HepG2 (cell line): ENCODE measurements around the gene A3GALT2. TPM values are rescaled to one million over a fixed set of nuclear protein-coding genes. Genes with fewer than 3 reads are reported as not detected.

ENCODE experiments used
- ATF7 ChIP-seq, 2 experiments: fragments of 450-650 bp in 1 of 2; sonication (generic) in 1 of 2; formaldehyde crosslinking in 1 of 2; IDR thresholded peaks; 2 replicates each; pipeline versions ENCODE4 v1.4.0 to v1.6.1; 2016 to 2020; ENCODE audit warnings: antibody characterized with exemption in 1 of 2, mild to moderate bottlenecking in 1 of 2, missing genetic modification reagents in 1 of 2
- HES4 ChIP-seq: sonication (generic); formaldehyde crosslinking; IDR thresholded peaks from 2 replicates; pipeline ENCODE4 v1.9.0; 2021; ENCODE audit warnings: mild to moderate bottlenecking, missing genetic modification reagents, borderline replicate concordance
- KDM1A ChIP-seq: IDR thresholded peaks from 2 replicates; pipeline ENCODE4 v1.6.1; 2016; ENCODE audit warnings: missing compliant biosample characterization
- MED13 ChIP-seq: sonication (generic); formaldehyde crosslinking; IDR thresholded peaks from 2 replicates; pipeline ENCODE4 v1.5.0; 2020; ENCODE audit warnings: missing genetic modification reagents
- MTA3 ChIP-seq: sonication (generic); formaldehyde crosslinking; IDR thresholded peaks from 2 replicates; pipeline ENCODE4 v1.4.0; 2020; ENCODE audit warnings: missing genetic modification reagents
- MYNN ChIP-seq: sonication (generic); formaldehyde crosslinking; IDR thresholded peaks from 2 replicates; pipeline ENCODE4 v1.4.0; 2020; ENCODE audit warnings: mild to moderate bottlenecking, low read depth, missing genetic modification reagents
- PAF1 ChIP-seq: IDR thresholded peaks from 2 replicates; pipeline ENCODE4 v1.6.1; 2016; ENCODE audit warnings: missing genetic modification reagents, missing compliant biosample characterization
- SMC3 ChIP-seq: IDR thresholded peaks from 2 replicates; pipeline ENCODE4 v1.6.1; 2011; ENCODE audit warnings: low read length, improper control_type of control experiment
- TCF7 ChIP-seq: sonication (generic); IDR thresholded peaks from 2 replicates; pipeline ENCODE4 v1.6.1; 2016; ENCODE audit warnings: antibody characterized with exemption, low read depth
- TMF1 ChIP-seq: sonication (generic); formaldehyde crosslinking; IDR thresholded peaks from 2 replicates; pipeline ENCODE4 v1.8.1; 2022; ENCODE audit warnings: low read depth, missing genetic modification reagents
- XRCC5 ChIP-seq: fragments of 200-400 bp; formaldehyde crosslinking; optimal IDR thresholded peaks from 2 replicates; pipeline ENCODE3; 2017; ENCODE audit warnings: mild to moderate bottlenecking, low read length
- ZFX ChIP-seq: sonication (generic); formaldehyde crosslinking; IDR thresholded peaks from 2 replicates; pipeline ENCODE4 v1.4.0; 2020; ENCODE audit warnings: mild to moderate bottlenecking, low read depth, missing genetic modification reagents, moderate library complexity
- ZNF253 ChIP-seq: sonication (generic); formaldehyde crosslinking; IDR thresholded peaks from 2 replicates; pipeline ENCODE4 v1.8.0; 2022; ENCODE audit warnings: mild to moderate bottlenecking, missing genetic modification reagents, borderline replicate concordance
- ZNF317 ChIP-seq: sonication (generic); formaldehyde crosslinking; IDR thresholded peaks from 2 replicates; pipeline ENCODE4 v1.5.0; 2020; ENCODE audit warnings: mild to moderate bottlenecking, missing genetic modification reagents
- ZNF382 ChIP-seq: sonication (generic); formaldehyde crosslinking; IDR thresholded peaks from 2 replicates; pipeline ENCODE4 v1.5.0; 2020; ENCODE audit warnings: missing genetic modification reagents, mild to moderate bottlenecking, borderline replicate concordance
- ZNF510 ChIP-seq: sonication (generic); formaldehyde crosslinking; IDR thresholded peaks from 2 replicates; pipeline ENCODE4 v1.4.0; 2020; ENCODE audit warnings: low read depth, mild to moderate bottlenecking, missing genetic modification reagents
- ZNF569 ChIP-seq: sonication (generic); formaldehyde crosslinking; IDR thresholded peaks from 2 replicates; pipeline ENCODE4 v1.5.0; 2020; ENCODE audit warnings: mild to moderate bottlenecking, missing genetic modification reagents, moderate library complexity, borderline replicate concordance
- ZNF619 ChIP-seq: sonication (generic); formaldehyde crosslinking; IDR thresholded peaks from 2 replicates; pipeline ENCODE4 v1.4.0; 2020; ENCODE audit warnings: mild to moderate bottlenecking, missing genetic modification reagents
- ZNF747 ChIP-seq: sonication (generic); formaldehyde crosslinking; IDR thresholded peaks from 2 replicates; pipeline ENCODE4 v1.8.1; 2023; ENCODE audit warnings: missing genetic modification reagents, mild to moderate bottlenecking, borderline replicate concordance
- ZNF839 ChIP-seq: sonication (generic); formaldehyde crosslinking; IDR thresholded peaks from 2 replicates; pipeline ENCODE4 v1.4.0; 2020; ENCODE audit warnings: missing genetic modification reagents, mild to moderate bottlenecking, borderline replicate concordance
- polyA plus RNA-seq, 8 experiments: library from polyadenylated mRNA; depleted of rRNA in 3 of 8; stranded (reverse) in 7 of 8; unstranded in 1 of 8; fragments of >200 nt; fragmentation: Illumina TruSeq in 4 of 8; extraction: Trizol in 4 of 8; gene quantifications; 2 replicates each; pipeline versions ENCODE4 v1.2.1 to v1.2.3, GENCODE V29; 2011 to 2016; ENCODE audit warnings: low read depth in 4 of 8, missing spikeins in 1 of 8, mixed read lengths in 1 of 8; ENCODE audit not compliant: insufficient read depth in 1 of 8
- total RNA-seq, 5 experiments: library from RNA; depleted of rRNA; stranded (reverse); fragments of >200 nt; fragmentation: Illumina TruSeq; extraction: Trizol; gene quantifications; 2 replicates each; pipeline ENCODE4 v1.2.3, GENCODE V29; 2016; ENCODE audit warnings: low read depth in 1 of 5
- TF ChIP-seq, protein P1 (sequence below): IDR thresholded peaks from 2 replicates; pipeline ENCODE4 v1.6.1; 2016; ENCODE audit warnings: missing compliant biosample characterization, missing genetic modification reagents, borderline replicate concordance
- TF ChIP-seq, protein P2 (sequence below): IDR thresholded peaks from 2 replicates; pipeline ENCODE4 v1.6.1; 2016; ENCODE audit warnings: mild to moderate bottlenecking
- TF ChIP-seq, protein P3 (sequence below): IDR thresholded peaks from 2 replicates; pipeline ENCODE4 v1.6.1; 2016; ENCODE audit warnings: mild to moderate bottlenecking, missing biosample characterization, missing genetic modification reagents
- TF ChIP-seq, protein P4 (sequence below): sonication (generic); formaldehyde crosslinking; IDR thresholded peaks from 2 replicates; pipeline ENCODE4 v1.5.0; 2020; ENCODE audit warnings: missing genetic modification reagents, mild to moderate bottlenecking, borderline replicate concordance
- TF ChIP-seq, protein P5 (sequence below): sonication (generic); formaldehyde crosslinking; IDR thresholded peaks from 2 replicates; pipeline ENCODE4 v1.5.0; 2020; ENCODE audit warnings: mild to moderate bottlenecking, missing genetic modification reagents

A3GALT2 gene
- total and polyA plus RNA-seq, 2 of the 13 experiments (the other 11 are each of a cell fraction or from before 2014, with no cell fraction given), result not detected

DNA sequence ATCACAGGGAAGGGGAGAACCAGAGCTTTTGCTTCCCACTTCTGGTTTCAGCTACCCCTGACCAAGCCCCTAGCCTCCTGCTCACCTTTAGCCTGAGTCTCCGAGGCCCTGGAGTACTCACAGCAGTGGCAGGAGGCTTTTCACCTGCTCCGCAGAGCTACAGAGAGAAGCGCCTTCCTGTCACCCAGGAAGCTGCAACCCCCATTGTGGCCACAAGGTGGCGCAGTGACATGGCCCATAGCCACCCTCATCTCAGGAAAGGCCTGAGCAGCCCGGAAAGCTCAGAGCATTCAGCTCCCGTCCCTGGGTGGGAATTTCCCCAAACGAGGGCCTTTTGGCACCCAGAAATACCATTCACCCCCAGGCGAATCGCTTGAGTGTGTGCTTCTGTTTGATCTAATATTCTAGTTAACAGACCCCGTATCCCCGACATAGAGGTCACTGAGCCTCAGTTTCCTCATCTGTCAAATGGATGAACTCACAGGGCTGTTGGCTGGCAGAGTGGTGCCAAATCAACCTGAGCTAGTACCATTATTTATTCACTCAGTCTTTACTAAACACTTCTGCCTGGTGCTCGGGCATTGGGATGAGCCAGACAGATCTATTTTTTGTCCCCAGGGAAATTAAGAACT, 25.3 kb downstream of the A3GALT2 start (continued):
- 0 out of 2 replicates have a peak, but pooled peaks have one; percentile 40 for TF ChIP-seq ZNF747 (CRISPR knock-in tag)
- no peak for TF ChIP-seq ZNF839 (CRISPR knock-in tag)
- no peak for TF ChIP-seq MED13
- TF ChIP-seq, protein P1, sequence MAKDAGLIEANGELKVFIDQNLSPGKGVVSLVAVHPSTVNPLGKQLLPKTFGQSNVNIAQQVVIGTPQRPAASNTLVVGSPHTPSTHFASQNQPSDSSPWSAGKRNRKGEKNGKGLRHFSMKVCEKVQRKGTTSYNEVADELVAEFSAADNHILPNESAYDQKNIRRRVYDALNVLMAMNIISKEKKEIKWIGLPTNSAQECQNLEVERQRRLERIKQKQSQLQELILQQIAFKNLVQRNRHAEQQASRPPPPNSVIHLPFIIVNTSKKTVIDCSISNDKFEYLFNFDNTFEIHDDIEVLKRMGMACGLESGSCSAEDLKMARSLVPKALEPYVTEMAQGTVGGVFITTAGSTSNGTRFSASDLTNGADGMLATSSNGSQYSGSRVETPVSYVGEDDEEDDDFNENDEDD, result no peak
- no peak for TF ChIP-seq ATF7 (IDR thresholded peaks at IDR 0.05)
- TF ChIP-seq ATF7 (CRISPR knock-in tag; IDR thresholded peaks at IDR 0.05), result no peak
- no peak for TF ChIP-seq ZNF317 (CRISPR knock-in tag)
- peak; percentile 60 for TF ChIP-seq XRCC5
- no peak for TF ChIP-seq MYNN
- TF ChIP-seq MTA3 (CRISPR knock-in tag), result no peak
- peak; percentile 50 for TF ChIP-seq ZFX (CRISPR knock-in tag)
- TF ChIP-seq ZNF619 (CRISPR knock-in tag), result 0 out of 2 replicates have a peak, but pooled peaks have one; percentile 52
- TF ChIP-seq, protein P2, sequence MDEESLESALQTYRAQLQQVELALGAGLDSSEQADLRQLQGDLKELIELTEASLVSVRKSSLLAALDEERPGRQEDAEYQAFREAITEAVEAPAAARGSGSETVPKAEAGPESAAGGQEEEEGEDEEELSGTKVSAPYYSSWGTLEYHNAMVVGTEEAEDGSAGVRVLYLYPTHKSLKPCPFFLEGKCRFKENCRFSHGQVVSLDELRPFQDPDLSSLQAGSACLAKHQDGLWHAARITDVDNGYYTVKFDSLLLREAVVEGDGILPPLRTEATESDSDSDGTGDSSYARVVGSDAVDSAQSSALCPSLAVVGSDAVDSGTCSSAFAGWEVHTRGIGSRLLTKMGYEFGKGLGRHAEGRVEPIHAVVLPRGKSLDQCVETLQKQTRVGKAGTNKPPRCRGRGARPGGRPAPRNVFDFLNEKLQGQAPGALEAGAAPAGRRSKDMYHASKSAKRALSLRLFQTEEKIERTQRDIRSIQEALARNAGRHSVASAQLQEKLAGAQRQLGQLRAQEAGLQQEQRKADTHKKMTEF, result 0 out of 2 replicates have a peak, but pooled peaks have one; percentile 28
- TF ChIP-seq TMF1 (CRISPR knock-in tag), result no peak
- TF ChIP-seq HES4, result no peak
- TF ChIP-seq, protein P3, sequence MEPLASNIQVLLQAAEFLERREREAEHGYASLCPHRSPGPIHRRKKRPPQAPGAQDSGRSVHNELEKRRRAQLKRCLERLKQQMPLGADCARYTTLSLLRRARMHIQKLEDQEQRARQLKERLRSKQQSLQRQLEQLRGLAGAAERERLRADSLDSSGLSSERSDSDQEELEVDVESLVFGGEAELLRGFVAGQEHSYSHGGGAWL (CRISPR knock-in tag), result 0 out of 2 replicates have a peak, but pooled peaks have one; percentile 18
- no peak for TF ChIP-seq ZNF510 (CRISPR knock-in tag)
- TF ChIP-seq PAF1, result no peak
- TF ChIP-seq, protein P4, sequence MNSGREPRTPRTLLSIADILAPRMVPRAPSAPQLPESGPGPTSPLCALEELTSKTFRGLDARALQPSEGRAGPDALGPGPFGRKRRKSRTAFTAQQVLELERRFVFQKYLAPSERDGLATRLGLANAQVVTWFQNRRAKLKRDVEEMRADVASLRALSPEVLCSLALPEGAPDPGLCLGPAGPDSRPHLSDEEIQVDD (CRISPR knock-in tag), result no peak
- TF ChIP-seq ZNF569, result no peak
- TF ChIP-seq KDM1A (CRISPR knock-in tag), result no peak
- TF ChIP-seq ZNF382 (CRISPR knock-in tag), result no peak
- TF ChIP-seq ZNF253 (CRISPR knock-in tag), result no peak
- TF ChIP-seq SMC3, result peak; percentile 88
- no peak for TF ChIP-seq TCF7
- TF ChIP-seq, protein P5, sequence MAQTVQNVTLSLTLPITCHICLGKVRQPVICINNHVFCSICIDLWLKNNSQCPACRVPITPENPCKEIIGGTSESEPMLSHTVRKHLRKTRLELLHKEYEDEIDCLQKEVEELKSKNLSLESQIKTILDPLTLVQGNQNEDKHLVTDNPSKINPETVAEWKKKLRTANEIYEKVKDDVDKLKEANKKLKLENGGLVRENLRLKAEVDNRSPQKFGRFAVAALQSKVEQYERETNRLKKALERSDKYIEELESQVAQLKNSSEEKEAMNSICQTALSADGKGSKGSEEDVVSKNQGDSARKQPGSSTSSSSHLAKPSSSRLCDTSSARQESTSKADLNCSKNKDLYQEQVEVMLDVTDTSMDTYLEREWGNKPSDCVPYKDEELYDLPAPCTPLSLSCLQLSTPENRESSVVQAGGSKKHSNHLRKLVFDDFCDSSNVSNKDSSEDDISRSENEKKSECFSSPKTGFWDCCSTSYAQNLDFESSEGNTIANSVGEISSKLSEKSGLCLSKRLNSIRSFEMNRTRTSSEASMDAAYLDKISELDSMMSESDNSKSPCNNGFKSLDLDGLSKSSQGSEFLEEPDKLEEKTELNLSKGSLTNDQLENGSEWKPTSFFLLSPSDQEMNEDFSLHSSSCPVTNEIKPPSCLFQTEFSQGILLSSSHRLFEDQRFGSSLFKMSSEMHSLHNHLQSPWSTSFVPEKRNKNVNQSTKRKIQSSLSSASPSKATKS (CRISPR knock-in tag), result no peak
